GM18951 (cell line): ENCODE results near the gene MRTO4.

Experiments used
- POLR2A ChIP-seq: IDR thresholded peaks from 4 replicates; pipeline ENCODE4 v1.6.1; 2011; ENCODE audit warnings: mild to moderate bottlenecking; ENCODE audit not compliant: insufficient read length, insufficient read depth; ENCODE audit errors: extremely low read depth
- in situ Hi-C: fragments of 300-500 bp; cut with MboI; formaldehyde crosslinking; loops from one replicate; pipeline ENCODE4 v1.12.0; 2022; ENCODE audit warnings: low sequenced_read_pairs, mixed read lengths, inconsistent platforms; ENCODE audit not compliant: unreplicated experiment

The MRTO4 gene

GRCh38 chr1:19251305-19252196 lies at the start of gene MRTO4, which contains the start of gene EMC1:
Gene MRTO4 (plus strand): TSS chr1:19251805. CDS start chr1:19251836, 31 bp downstream.
Gene EMC1 (minus strand): TSS chr1:19251524. CDS start chr1:19251509, 15 bp downstream.
- in situ Hi-C loops: no loop called here
- TF ChIP-seq POLR2A: peak; percentile 94

- TF ChIP-seq POLR2A: no peak
- in situ Hi-C loops: no loop called here
These were observed 49.2 kb upstream of the MRTO4 start for GRCh38 chr1:19202396-19202795.

- in situ Hi-C loops: no loop called here
- no peak for TF ChIP-seq POLR2A
These were observed 48.2 kb upstream of the MRTO4 start for GRCh38 chr1:19203440-19203839.

DNA sequence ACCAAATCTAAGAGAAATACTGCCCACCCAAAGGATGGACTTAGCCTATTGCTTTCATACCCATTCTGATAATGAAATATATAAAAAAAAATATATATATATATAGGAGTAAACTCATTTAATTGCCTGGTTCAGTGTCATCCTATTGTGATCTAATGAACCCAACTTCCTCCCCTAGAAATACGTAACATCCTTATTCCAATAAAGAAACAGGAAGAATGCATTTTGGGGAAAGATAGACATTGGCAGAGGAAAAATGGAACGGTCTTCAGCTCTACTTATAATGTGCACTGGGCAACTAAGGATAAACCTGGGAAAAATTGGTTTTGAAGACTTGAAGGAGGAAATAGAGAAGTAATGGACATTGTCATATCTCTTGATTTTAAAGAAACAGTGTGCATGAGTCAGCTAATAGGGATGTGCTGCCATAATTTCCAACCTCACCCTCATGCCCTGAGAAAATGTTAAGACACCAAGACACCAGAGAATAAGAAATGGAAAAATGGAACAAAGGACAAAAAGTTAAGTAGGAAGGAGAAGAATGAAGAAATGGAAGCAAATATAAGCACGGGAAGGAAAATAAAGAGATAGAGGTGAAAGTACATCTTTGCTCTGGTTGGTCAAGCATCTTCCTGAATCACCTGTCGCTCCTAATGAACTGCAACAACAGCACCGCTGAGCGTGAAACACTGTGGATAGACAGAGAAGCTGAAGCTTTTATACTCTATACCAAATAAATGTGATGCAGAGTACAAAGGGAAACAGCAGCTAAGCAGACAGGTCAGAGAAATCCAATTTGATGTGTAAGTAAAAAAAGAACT lies 46.9 kb upstream of the MRTO4 start:
- in situ Hi-C loops: no loop called here
- no peak for TF ChIP-seq POLR2A

DNA sequence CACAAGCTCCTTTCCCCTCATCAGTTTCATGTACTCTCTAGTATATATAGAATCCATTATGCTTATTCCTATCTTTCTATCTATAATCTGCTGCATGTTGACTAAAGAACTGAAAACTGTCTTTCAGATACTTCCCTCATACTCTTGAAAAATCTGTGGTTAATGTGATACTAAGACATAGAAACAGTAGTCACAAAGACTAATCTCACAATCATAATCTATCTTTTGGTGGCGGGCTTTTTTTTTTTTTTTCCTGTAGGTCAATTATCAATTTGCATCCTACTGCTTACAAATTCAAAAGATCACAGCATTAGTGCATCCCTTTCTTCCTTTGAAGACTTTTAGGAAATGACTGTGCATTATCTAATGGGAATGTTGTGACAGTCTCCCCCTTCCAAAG lies 46.2 kb upstream of the MRTO4 start:
- no peak for TF ChIP-seq POLR2A
- in situ Hi-C loops: no loop called here

GRCh38 chr1:19205845-19206244 lies 45.8 kb upstream of the MRTO4 start:
- no peak for TF ChIP-seq POLR2A
- in situ Hi-C loops: no loop called here

GRCh38 chr1:19206947-19207346 lies 44.7 kb upstream of the MRTO4 start:
- in situ Hi-C loops: no loop called here

GRCh38 chr1:19208710-19209438 lies 42.7 kb upstream of the MRTO4 start:
- in situ Hi-C loops: no loop called here
- TF ChIP-seq POLR2A: no peak

More at GRCh38 chr1:19206947-19207346, 44.7 kb upstream of the MRTO4 start:
- TF ChIP-seq POLR2A: no peak

DNA sequence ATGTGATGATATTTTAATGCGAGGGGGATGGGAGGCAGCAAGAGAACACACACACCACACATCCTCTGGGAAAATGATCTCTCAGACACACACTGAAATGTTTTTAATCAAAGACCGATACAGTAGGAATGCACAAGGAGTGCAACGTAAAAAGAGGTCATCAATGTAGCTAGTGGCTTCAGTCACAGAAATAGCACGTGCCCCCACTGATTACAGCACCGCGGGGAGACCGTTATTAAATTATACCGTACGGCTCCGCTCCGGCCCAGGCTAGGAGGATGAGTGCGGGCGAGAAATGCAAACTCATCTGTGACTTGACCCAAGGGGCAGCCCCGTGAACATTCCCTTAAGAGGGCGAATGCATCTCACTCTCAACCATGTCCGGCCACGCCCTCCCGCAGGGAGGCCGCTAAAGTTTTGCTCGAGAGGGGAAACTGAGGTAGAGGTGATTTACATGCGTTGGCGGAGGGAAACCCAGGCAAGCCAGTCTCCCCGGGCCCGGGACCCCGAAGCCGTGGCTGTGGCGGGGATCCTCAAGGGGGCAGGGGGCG lies 42.1 kb upstream of the MRTO4 start:
- in situ Hi-C loops: no loop called here

GRCh38 chr1:19209990-19210771 lies 41.4 kb upstream of the MRTO4 start, which contains the start of gene UBR4:
Gene UBR4 (minus strand): TSS chr1:19210266. CDS start chr1:19210248, 18 bp downstream.
- peak; percentile 90 for TF ChIP-seq POLR2A
- in situ Hi-C loops: no loop called here

More for the DNA sequence above, 42.1 kb upstream of the MRTO4 start:
- no peak for TF ChIP-seq POLR2A

DNA sequence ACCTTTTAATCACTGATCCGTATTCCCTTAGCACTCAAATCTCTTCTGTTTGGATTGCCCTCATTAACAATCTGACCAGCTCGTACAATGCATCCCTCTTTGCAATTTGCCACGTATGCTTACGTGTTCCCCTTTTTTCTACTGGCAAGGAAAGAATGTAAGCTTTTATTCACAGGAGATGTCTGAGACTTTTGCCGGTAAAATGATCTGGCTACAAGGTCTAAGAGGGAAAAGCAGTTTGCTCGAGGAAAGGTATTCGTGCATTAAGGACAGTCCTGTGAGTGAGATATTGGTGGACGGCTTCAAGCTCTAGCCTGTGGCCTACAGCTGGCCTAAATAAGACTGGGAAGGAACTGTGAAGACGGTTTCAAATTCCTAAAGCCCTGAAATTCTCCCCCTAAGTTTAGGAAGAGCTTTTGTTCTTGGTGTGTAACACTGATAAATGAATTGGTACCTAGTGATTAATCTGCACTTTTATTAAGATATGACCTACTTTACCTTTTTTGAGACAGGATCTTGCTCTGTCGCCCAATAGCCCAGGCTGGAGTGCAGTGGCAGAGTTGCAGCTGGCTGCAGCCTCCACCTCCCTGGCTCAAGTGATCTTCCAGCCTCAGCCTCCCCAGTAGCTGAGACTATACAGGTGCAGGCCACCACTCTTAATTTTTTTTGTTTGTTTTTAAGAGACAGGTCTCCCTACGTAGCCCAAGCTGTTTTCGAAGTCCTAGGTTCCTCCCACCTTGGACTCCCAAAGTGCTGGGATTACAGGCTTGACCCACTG lies 40.6 kb upstream of the MRTO4 start:
- in situ Hi-C loops: no loop called here
- no peak for TF ChIP-seq POLR2A
